Heart left ventricle (tissue), 13 donors: Measurements from ENCODE around the gene RNF126.
"Not testable (repeated sequence)": the region's sequence is repeated elsewhere in the genome, so short reads cannot be mapped to it uniquely, and the experiment has no call there.

Source experiments
- CTCF ChIP-seq, 12 donors: fragments of 200-600 bp; sonication (generic) in 4 of 12; IDR thresholded peaks; one replicate each; pipeline versions ENCODE4 v1.5.0 to v1.8.0; 2018 to 2022; ENCODE audit warnings: antibody characterized with exemption in 12 of 12, mild to moderate bottlenecking in 5 of 12
- POLR2A ChIP-seq, 2 donors: fragments of 450-650 bp; IDR thresholded peaks; one replicate each; pipeline ENCODE4 v1.6.1; 2017; ENCODE audit warnings: antibody characterized with exemption in 2 of 2, mild to moderate bottlenecking in 2 of 2, moderate library complexity in 2 of 2
- donor health status: ischemic (EF 13 %, LVEDD 7.1; RV severe dilation, severe dysfunction).
- donor health status: DM: no; HTN: yes; CAD: no.
- donor health status: DM: no; HTN: no; CAD: no.
- donor health status: ischemic (EF 25% LVEDD 6.9; RV normal size, moderate dysfunction).
- donor health status: ischemic (EF 25% LVEDD 5.7; RV mildly dilated, moderate dysfunction).
- donor health status: ischemic (EF 35%, LVEDD 5.7; RV mildly dilated, moderate dysfunction).
- donor health status: nonischemic (EF 11% LVEDD 7.7; RV severe dilation, severe dysfunction).
- donor health status: DM: yes; HTN: yes; CAD: no.
- donor health status: PGD.
- donor health status: ischemic (EF 29% LVEDD 5.4; RV normal size, mild dysfunction).
- donor health status: nonischemic (EF 23%, LVEDD 6.1; RV moderate dilation, normal function).

GRCh38 chr19:621191-621590, 41.8 kb downstream of the RNF126 start:
- TF ChIP-seq CTCF, POLR2A (IDR thresholded peaks at IDR 0.05): not testable (repeated sequence)
